Neural cell (in vitro differentiated cells): Measurements from ENCODE around the gene NR2C2.

Experiments
- CTCF ChIP-seq: fragments of 450-650 bp; IDR thresholded peaks from 2 replicates; pipeline ENCODE4 v1.5.1; 2014; ENCODE audit warnings: antibody characterized with exemption, mild to moderate bottlenecking, moderate library complexity; ENCODE audit not compliant: poor library complexity, severe bottlenecking
- EP300 ChIP-seq: fragments of 450-650 bp; conservative IDR thresholded peaks from 2 replicates; pipeline ENCODE4 v1.6.1; 2014; ENCODE audit warnings: antibody characterized with exemption, mild to moderate bottlenecking, moderate library complexity; ENCODE audit not compliant: poor library complexity, severe bottlenecking
- EZH2 ChIP-seq: fragments of 200-600, 300-800 bp; shearing (Covaris generic), sonication (generic); IDR thresholded peaks from 2 replicates; pipeline ENCODE4 v1.6.1; 2014; ENCODE audit warnings: antibody characterized with exemption, low read length, borderline replicate concordance, mild to moderate bottlenecking; ENCODE audit not compliant: insufficient read depth, poor library complexity, severe bottlenecking
- RAD21 ChIP-seq: fragments of 450-650 bp; conservative IDR thresholded peaks from 2 replicates; pipeline ENCODE4 v1.6.1; 2014; ENCODE audit warnings: antibody characterized with exemption, mild to moderate bottlenecking, moderate library complexity
- TAF1 ChIP-seq: IDR thresholded peaks from 2 replicates; pipeline ENCODE4 v1.6.1; 2012; ENCODE audit warnings: low read depth

GRCh38 chr3:14907043-14907966 is 40.1 kb upstream of the NR2C2 start:
- TF ChIP-seq EP300 (no peak), CTCF (no peak), EZH2 (no peak), TAF1 (no peak), RAD21 (no peak)
